Peyer's patch (tissue), 4 donors: ENCODE measurements around the gene CREB3L1.

Experiments used
- POLR2A ChIP-seq, 2 donors: fragments of 450-650 bp; IDR thresholded peaks; one replicate each; pipeline ENCODE4 v1.5.1; 2017; ENCODE audit warnings: antibody characterized with exemption in 2 of 2, mild to moderate bottlenecking in 2 of 2, moderate library complexity in 2 of 2
- TF ChIP-seq, protein P1 (sequence below), 6 experiments: fragments of 450-650 bp in 4 of 6; fragments of 200-600 bp in 2 of 6; sonication (generic) in 1 of 6; IDR thresholded peaks; one replicate each; pipeline ENCODE4 v1.5.1; 2017 to 2019; ENCODE audit warnings: antibody characterized with exemption in 6 of 6, mild to moderate bottlenecking in 3 of 6, moderate library complexity in 1 of 6

DNA sequence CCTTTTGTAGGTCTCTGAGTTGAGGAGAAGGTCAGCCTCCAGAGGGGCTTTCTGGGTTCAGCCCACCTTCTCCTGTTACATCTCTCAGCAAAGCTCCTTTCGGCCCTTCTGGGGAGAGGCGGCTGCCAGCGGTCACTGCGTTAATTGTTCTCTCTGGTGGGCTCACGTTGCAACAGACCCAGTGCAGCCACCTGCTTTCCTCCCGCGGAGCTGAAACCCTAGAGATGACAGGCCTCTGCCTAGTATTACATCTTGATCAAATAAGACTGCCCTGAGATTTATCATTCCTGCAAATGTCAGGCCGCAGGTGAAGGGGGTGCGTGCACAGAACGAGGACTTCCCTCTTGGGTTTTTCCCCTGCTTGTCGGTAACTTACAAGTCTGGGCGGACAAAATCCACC is 43.2 kb upstream of the CREB3L1 start:
- TF ChIP-seq, protein P1, sequence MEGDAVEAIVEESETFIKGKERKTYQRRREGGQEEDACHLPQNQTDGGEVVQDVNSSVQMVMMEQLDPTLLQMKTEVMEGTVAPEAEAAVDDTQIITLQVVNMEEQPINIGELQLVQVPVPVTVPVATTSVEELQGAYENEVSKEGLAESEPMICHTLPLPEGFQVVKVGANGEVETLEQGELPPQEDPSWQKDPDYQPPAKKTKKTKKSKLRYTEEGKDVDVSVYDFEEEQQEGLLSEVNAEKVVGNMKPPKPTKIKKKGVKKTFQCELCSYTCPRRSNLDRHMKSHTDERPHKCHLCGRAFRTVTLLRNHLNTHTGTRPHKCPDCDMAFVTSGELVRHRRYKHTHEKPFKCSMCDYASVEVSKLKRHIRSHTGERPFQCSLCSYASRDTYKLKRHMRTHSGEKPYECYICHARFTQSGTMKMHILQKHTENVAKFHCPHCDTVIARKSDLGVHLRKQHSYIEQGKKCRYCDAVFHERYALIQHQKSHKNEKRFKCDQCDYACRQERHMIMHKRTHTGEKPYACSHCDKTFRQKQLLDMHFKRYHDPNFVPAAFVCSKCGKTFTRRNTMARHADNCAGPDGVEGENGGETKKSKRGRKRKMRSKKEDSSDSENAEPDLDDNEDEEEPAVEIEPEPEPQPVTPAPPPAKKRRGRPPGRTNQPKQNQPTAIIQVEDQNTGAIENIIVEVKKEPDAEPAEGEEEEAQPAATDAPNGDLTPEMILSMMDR (IDR thresholded peaks at IDR 0.05): no peak
- no peak for TF ChIP-seq POLR2A (IDR thresholded peaks at IDR 0.05)
